ENCODE results near the gene SLC6A3.

DNA sequence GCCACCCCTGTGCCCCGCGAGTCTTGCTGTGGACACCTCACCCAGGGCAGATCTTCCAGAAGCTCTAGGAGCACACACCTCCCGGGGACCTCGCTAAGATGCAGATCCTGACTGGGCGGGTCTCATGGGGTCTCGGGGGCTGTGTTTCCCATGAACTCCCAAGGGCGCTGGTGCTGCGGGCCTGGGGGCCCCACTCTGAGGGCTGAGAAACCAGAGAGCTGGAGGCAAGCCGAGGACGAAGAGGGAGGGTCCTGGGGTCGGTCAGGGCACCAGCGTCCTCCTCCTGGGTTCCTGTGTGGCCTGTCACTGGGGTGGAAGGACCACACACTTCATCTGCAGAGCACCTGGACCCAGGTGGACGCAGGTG lies 30.2 kb downstream of the SLC6A3 start:
- TF ChIP-seq CTCF (IDR thresholded peaks at IDR 0.05 in 4 of 5, conservative IDR thresholded peaks at IDR 0.05 in 1 of 5): no peak
- no peak for TF ChIP-seq POLR2A (IDR thresholded peaks at IDR 0.05)
